ENCODE results near the gene HSF5.
"Not testable (repeated sequence)": the region's sequence is repeated elsewhere in the genome, so short reads cannot be mapped to it uniquely, and the experiment has no call there.

Gene HSF5

DNA sequence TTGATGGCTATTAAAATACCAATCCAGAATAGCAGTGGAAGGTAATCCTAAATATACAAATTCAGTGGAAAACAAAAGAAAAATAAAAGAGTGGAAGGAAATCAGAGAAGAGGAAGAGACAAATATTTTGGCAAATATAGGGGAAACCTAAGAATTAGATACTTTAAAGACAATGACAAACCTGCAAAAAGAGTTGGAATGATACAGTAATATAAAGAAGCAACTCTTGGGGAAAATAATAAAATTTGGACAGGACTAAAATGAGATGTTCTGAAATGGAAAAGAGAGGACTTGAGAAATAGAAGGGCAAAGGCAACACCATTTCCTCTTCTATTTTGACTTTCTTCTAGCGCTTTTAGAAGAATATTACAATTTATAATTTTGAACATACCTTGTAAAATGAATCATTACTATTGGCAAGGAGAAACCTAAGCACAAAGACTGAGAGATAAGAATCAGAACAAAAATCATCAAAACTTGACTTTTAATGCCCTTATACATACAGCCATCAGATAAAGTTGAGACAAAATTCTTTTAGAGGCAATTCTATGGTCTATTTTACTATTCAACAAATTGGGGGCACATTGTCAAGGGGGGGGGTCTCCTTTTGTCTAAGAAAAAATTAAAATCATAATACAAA is 76.0 kb downstream of the HSF5 start:
- DNase-seq, result no peak

- no peak for DNase-seq
Observed at GRCh38 chr17:58411408-58411894, 76.8 kb downstream of the HSF5 start.

GRCh38 chr17:58410714-58411407 is 77.3 kb downstream of the HSF5 start:
- no peak for DNase-seq

DNA sequence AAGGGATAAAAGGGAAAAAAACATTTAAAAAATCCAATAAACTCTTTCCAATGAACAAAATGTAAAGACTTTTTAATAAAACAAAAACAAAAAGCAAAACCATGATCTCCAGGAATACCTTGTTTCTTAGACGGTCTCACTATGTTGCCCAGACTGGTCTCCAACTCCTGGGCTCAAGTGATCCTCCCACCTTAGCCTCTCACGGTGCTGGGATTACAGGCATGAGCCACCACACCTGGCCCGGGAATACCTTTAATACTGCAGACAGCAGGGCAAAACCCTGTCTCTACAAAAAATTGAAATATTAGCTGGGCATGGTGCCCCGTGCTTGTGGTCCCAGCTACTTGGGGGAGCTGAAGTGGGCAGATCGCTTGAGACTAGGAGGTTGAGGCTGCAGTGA is 78.8 kb downstream of the HSF5 start:
- no peak for DNase-seq

DNA sequence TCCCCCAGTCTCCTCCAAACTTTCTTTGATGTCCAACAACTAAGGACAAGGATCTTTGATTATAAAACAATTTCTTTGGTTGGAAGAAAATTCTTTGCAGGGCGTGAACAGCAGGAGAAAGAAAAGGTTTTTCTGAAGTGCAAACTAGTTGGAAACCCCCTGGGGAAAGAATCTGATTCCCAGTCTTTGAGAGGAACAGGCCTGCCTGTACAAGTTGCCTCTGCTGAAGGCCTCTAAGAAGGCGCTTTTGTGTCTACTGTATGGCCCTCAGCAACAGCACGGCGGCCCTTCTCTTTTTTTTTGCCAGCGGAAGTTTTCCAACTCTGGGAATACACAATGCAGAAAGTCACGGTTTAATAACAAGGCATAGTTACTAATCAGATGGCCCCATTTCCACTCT is 84.9 kb downstream of the HSF5 start:
- no peak for DNase-seq

- DNase-seq, result no peak
Observed at GRCh38 chr17:58402679-58403078, 85.5 kb downstream of the HSF5 start.

GRCh38 chr17:58402047-58402446 is 86.2 kb downstream of the HSF5 start:
- no peak for DNase-seq

GRCh38 chr17:58401287-58401686 is 86.9 kb downstream of the HSF5 start:
- no peak for DNase-seq

GRCh38 chr17:58400826-58401225 is 87.4 kb downstream of the HSF5 start:
- no peak for DNase-seq

DNA sequence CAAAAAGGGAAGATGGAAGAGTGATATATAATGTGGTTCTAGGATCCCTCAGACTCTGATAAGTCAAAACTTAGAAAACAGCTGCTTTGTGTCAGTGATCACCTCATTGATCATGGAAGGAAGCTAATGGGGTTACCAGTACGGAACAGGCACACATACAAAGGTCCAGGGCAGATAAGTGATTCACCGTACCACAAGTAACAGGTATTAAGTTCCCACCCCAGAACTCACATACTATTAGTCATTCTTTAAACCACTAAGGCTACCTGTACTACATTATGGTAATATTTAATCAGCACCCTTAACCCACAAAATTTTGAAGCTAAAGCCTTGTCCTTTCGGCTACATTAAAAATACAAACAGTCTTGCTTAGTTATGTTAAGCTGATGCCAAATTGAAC is 88.2 kb downstream of the HSF5 start:
- DNase-seq, result no peak

- no peak for DNase-seq
Observed at GRCh38 chr17:58398574-58399266, 89.5 kb downstream of the HSF5 start.

DNA sequence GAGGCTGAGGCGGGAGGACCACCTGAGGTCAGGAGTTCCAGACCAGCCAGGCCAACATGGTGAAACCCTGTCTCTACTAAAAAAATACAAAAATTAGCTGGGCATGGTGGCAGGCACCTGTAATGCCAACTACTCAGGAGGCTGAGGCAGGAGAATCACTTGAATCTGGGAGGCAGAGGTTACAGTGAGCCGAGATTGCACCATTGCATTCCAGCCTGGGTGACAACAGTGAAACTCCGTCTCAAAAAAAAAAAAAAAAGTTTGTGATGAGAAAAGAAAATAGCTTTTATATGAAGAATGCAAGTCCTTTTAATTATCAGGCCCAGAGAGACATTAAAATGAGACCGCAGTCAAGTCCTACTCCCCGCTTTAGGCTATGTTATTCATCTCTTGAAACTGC is 90.8 kb downstream of the HSF5 start:
- not testable (repeated sequence) for DNase-seq

DNA sequence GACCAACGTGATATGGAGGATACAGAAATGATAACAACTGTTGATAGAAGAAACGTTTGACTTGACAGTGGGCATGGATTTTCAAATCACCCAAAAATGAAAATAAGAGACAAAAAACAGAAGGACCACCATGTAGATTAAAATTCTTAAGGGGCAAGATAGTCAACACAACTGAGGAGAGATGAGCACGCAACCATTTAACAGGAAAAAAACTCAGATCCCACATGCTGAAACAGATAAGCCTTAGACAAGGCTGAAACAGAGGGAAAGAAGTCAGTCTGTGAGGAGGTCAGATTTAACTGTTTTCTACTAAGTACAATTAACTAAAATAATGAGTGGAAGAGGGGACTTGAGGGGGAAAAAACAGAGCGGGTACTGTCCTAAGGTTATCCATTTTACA is 92.0 kb downstream of the HSF5 start:
- DNase-seq, result no peak

GRCh38 chr17:58394534-58395223 is 93.5 kb downstream of the HSF5 start:
- DNase-seq, result no peak

GRCh38 chr17:58391302-58391984 is 96.8 kb downstream of the HSF5 start:
- DNase-seq, result no peak

DNA sequence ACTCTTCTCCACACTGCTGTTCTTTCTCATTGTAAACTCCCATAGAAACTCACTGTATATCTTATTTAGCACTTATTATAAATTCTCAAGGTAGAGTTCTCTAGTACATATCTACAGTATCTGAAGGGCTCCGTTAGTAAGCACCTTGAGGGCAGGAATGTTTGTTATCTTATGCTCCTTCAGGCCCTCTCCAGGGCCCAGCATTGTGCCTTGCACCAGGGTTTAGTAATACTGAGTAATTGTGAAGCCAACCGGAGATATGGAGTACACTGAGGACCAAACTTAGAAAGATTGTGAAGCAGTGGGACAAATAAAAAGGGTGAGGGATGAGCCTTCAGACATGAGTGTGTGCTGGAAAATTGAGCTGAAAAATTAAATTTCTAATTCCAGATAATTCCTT is 97.3 kb downstream of the HSF5 start:
- DNase-seq, result no peak

DNA sequence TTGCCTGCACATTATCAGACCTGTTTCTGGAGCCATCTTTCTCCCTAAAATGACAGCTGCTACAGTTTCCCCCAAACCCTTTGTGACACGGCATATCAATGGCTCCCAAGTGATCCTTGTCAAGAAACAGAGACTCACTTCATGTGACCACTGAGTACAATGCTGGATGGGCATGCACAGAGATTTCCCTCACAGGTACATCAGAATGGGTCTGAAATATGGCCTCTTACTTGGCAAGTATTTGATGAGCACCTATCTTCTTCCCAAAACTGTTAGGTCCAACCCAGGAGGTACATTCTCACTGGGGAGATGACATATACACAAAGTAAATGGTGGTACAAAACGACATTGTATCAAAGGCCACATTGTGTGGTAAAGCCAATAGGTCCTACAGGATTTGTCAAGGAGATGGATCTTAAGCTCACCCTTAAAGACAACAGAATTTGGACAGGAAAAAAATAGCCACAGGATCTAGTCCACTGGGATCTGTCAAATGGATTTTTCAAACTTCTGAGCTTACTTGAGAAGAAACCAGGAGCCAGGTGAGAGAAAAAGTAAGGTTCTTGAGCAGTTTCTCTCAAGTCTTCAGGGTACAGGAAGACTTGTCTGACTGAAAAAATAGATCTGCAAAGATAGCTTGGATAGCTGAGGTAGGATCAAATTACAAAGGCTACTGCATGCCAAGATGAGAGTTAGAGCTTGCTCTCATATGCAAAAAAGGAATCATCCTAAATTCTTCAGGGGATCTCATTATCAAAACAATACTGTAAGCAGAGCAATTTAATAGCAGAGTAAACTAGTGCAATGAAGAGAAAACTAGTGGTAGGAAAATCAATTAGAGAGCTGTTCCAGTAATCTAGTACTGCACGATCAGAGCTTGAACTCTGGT is 99.7 kb downstream of the HSF5 start:
- DNase-seq, result no peak

GRCh38 chr17:58387834-58388233 is 100.4 kb downstream of the HSF5 start:
- DNase-seq, result no peak

DNA sequence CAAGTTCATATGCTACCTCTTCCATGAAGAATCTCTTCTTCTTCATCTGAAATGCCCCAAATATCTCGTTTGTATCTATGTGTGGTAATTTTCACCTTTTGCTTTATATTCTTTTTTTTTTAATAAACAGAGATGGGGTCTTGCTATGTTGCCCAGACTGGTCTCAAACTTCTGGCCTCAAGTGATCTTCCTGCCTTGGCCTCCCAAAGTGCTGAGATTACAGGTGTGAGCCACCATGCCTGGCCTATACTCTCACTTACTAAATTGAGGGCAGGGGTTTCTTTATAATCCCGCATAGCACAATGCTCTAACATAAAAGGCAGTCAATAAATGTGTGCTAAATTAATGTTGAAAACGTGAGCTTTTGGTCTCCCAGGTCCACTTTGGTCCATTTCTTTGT is 101.5 kb downstream of the HSF5 start:
- no peak for DNase-seq

DNA sequence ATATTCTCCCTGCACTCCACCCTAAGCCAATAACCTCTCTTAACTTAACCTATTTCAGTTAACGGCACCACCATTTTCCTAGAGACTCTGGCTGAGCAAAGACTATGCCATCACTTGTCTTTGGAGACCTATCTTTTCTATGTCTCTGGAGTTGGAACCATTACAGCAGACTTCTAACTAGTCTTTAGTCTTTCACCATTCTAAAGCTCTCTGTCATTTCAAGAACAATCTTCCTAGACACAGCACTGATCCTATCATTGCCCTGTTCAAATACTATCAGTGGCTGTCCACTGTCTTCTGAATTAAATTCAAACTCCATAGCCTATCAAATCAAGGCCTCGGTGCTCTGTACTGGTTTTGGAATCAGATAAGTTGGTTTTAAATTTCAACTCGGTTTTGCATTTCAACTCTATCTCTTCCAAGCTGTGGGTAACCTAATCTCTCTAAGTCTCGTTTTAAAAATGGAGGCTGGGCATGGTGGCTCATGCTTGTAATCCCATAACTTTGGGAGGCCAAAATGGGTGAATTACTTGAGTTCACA is 102.8 kb downstream of the HSF5 start:
- DNase-seq, result no peak

DNA sequence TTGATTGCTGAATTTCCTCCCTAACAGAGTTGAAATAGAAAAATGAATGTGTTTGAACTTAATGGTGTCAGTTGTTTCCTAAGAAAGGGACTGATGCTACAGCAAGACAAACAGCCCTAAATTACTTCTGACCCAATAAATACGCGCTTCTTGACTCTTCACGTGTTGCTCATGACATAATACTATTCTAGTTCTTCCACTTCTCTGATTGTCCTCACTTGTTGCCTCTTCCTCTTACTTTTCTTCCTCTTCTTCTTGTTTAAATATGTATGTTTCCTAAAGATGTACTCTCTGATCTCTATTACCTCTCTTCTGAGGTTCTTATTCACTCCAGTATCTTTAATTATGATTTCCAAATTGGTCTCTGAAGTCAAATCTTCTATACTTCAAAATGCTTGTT is 103.3 kb downstream of the HSF5 start:
- no peak for DNase-seq

Data from activated naive CD4-positive, alpha-beta T cell (primary cell).